ENCODE results near the gene ARIH1.
A peak's percentile ranks its signal among the peaks of the same experiment; 100 is the strongest.
"Not testable (repeated sequence)": the region's sequence is repeated elsewhere in the genome, so short reads cannot be mapped to it uniquely, and the experiment has no call there.

Gene ARIH1

GRCh38 chr15:72591361-72591760 is 117.2 kb downstream of the ARIH1 start:
- TF ChIP-seq, protein P1, sequence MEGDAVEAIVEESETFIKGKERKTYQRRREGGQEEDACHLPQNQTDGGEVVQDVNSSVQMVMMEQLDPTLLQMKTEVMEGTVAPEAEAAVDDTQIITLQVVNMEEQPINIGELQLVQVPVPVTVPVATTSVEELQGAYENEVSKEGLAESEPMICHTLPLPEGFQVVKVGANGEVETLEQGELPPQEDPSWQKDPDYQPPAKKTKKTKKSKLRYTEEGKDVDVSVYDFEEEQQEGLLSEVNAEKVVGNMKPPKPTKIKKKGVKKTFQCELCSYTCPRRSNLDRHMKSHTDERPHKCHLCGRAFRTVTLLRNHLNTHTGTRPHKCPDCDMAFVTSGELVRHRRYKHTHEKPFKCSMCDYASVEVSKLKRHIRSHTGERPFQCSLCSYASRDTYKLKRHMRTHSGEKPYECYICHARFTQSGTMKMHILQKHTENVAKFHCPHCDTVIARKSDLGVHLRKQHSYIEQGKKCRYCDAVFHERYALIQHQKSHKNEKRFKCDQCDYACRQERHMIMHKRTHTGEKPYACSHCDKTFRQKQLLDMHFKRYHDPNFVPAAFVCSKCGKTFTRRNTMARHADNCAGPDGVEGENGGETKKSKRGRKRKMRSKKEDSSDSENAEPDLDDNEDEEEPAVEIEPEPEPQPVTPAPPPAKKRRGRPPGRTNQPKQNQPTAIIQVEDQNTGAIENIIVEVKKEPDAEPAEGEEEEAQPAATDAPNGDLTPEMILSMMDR (IDR thresholded peaks at IDR 0.05; ENCODE audit: insufficient read depth, low read depth, low read length, missing control alignments): no peak
- DNase-seq (ENCODE audit: low read depth): no peak
- H3K4me3 ChIP-seq (ENCODE audit: low read depth, low read length): no peak overlapping the region

GRCh38 chr15:72592097-72592496 is 118.0 kb downstream of the ARIH1 start:
- no peak for DNase-seq (ENCODE audit: low read depth)
- no peak overlapping the region for H3K4me3 ChIP-seq (ENCODE audit: low read depth, low read length)
- TF ChIP-seq, protein P1 (IDR thresholded peaks at IDR 0.05; ENCODE audit: insufficient read depth, low read depth, low read length, missing control alignments): no peak

DNA sequence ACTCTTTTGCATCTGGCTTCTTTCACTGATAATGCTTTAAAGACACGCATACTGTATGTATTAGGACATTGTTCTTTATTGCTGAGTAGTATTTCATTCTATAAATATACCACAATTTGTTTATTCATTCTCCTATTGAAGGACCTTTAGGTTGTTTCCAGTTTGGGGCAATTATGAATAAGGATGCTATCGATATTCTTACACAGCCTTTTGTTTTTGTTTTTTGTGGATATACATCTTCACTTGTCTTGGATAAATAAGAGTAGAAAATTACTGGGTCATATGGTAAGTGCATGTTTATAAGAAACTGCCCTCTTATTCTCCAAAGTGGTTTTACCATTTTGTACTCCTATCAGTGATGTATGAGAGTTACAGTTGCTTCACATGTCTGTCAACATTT is 118.5 kb downstream of the ARIH1 start:
- no peak overlapping the region for H3K4me3 ChIP-seq (ENCODE audit: low read depth, low read length)
- TF ChIP-seq, protein P1 (IDR thresholded peaks at IDR 0.05; ENCODE audit: insufficient read depth, low read depth, low read length, missing control alignments): no peak
- DNase-seq (ENCODE audit: low read depth): no peak

GRCh38 chr15:72593838-72594237 is 119.7 kb downstream of the ARIH1 start:
- no peak for DNase-seq (ENCODE audit: low read depth)
- TF ChIP-seq, protein P1 (IDR thresholded peaks at IDR 0.05; ENCODE audit: insufficient read depth, low read depth, low read length, missing control alignments): no peak
- no peak overlapping the region for H3K4me3 ChIP-seq (ENCODE audit: low read depth, low read length)

DNA sequence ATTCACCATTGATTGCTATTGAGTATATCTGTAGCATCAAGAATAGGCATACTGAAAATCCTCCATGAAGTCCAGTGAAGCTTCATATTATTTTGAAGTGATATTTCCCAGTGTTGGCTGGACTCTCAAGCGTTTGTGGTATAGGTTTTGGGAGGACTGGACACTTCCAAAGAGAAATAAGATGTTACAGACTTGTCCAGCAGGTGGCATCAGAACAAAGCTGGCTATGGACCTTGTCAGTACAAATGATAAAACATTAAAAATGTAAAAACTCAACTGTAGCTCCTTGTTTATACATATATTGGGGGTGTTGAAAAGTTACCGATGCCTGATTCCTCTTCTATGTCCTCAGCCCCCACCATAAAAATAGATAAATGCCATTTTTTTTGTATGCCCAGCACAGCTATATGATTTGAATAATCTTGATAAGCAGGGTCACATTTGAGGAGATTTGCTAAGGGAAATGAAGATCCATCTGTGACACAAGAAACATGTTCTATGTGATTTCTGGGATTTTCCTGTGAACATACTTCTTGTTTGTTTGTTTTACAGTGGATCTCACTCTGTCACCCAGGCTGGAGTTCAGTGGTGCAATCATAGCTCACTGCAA is 125.8 kb downstream of the ARIH1 start:
- TF ChIP-seq, protein P1 (IDR thresholded peaks at IDR 0.05; ENCODE audit: insufficient read depth, low read depth, low read length, missing control alignments): peak; percentile 55
- H3K4me3 ChIP-seq (ENCODE audit: low read depth, low read length): no peak overlapping the region
- peak; percentile 51 for DNase-seq (ENCODE audit: low read depth)

DNA sequence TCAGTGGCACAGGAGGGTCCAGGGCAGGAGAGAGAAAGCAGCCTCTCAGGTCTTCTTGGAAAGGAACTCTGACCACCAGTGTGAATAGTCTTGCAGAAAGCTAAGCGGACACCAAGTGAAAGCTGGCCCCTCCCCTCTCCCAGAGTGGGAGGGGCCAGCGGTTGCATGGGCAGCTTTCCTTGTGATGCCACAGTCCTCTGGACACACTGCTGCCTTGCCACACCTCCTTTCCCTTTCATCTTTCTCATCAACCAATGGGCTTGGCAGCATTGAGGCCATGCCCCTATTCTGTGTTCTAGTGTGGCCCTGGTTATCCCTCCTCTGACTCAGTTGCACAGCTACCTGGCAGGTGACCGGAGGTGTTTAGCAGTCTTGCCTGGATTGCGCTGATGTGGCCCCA is 130.7 kb downstream of the ARIH1 start:
- DNase-seq (ENCODE audit: low read depth): no peak
- TF ChIP-seq, protein P1 (IDR thresholded peaks at IDR 0.05; ENCODE audit: insufficient read depth, low read depth, low read length, missing control alignments): no peak
- H3K4me3 ChIP-seq (ENCODE audit: low read depth, low read length): no peak overlapping the region

DNA sequence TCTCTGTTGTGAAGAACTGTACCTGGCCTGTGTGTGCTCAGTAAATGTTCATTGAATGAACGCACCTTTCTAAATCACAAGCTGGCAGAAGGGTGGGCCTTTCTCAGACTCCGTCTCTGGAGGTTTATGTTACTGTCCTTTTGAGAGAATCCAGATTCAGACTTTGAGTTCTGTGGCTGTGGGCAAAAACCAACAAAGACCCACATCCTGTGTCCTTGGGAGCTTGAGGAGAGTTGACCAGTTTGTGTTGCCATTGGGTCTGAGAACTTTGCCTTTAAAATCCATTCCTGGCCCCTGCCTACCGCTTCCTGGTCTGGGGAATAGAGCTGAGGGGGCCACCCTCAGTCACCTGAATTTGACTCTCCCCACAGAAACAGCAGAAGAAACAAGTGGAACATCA is 134.0 kb downstream of the ARIH1 start:
- not testable (repeated sequence) for DNase-seq (ENCODE audit: low read depth); H3K4me3 ChIP-seq (ENCODE audit: low read depth, low read length)
